Measurements from ENCODE around the gene ARHGAP8. TPM values are rescaled to one million over a fixed set of nuclear protein-coding genes. Genes with fewer than 3 reads are reported as not detected.

The ARHGAP8 gene
- polyA plus RNA-seq, 12 donors, result 0.44 to 7.6 (median 1.1) TPM; not detected in 2

- DNase-seq, result no peak
Measured at GRCh38 chr22:44907765-44908737, 155.7 kb downstream of the ARHGAP8 start.

GRCh38 chr22:44909241-44909640 is 156.9 kb downstream of the ARHGAP8 start:
- DNase-seq, result no peak

Other genes with a start within 250 kb of the ARHGAP8 start
- 10 to 100 TPM in 11 of 12 donors, not detected in 1; 16.6 to 48.2 (median 22.2) TPM for gene PRR5, start 50.4 kb upstream of the ARHGAP8 start, polyA plus RNA-seq (ENCODE audit: insufficient read length in 12 of 12)